ENCODE data around the gene BAZ1B.

BAZ1B gene

DNA sequence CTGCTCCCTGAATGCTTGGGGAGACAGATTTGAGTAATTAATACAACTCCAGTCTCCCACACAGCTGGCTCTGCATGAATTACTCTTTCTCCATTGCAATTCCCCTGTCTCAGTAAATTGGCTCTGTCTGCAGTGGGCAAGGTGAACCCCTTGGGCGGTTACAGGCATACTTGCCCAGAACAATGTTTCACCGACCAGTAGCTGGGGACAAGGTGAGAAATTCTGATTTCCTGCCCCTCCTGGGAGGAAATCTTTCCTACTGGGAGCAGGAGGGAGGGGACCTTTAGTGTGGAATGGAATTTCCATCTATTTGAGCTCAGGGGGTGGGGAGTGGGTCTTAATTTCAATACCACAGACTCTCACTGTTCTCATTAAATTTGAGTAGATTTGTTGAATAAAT lies 130.7 kb downstream of the BAZ1B start:
- DNase-seq (ENCODE audit: low read depth), result no peak
- no peak overlapping the region for H3K4me3 ChIP-seq (ENCODE audit: low read depth, low read length)
- TF ChIP-seq, protein P1, sequence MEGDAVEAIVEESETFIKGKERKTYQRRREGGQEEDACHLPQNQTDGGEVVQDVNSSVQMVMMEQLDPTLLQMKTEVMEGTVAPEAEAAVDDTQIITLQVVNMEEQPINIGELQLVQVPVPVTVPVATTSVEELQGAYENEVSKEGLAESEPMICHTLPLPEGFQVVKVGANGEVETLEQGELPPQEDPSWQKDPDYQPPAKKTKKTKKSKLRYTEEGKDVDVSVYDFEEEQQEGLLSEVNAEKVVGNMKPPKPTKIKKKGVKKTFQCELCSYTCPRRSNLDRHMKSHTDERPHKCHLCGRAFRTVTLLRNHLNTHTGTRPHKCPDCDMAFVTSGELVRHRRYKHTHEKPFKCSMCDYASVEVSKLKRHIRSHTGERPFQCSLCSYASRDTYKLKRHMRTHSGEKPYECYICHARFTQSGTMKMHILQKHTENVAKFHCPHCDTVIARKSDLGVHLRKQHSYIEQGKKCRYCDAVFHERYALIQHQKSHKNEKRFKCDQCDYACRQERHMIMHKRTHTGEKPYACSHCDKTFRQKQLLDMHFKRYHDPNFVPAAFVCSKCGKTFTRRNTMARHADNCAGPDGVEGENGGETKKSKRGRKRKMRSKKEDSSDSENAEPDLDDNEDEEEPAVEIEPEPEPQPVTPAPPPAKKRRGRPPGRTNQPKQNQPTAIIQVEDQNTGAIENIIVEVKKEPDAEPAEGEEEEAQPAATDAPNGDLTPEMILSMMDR (IDR thresholded peaks at IDR 0.05; ENCODE audit: insufficient read depth, low read depth, low read length, missing control alignments), result no peak
